C4-2B (cell line): Measurements from ENCODE around the gene SETX.
"Not testable (repeated sequence)": the region's sequence is repeated elsewhere in the genome, so short reads cannot be mapped to it uniquely, and the experiment has no call there.

Experiments used
- CTCF ChIP-seq: fragments of 450-650 bp; conservative IDR thresholded peaks from 2 replicates; pipeline ENCODE4 v1.5.1; 2017; ENCODE audit warnings: mild to moderate bottlenecking
- ZFX ChIP-seq: fragments of 450-650 bp; IDR thresholded peaks from 2 replicates; pipeline ENCODE4 v1.6.1; 2017

- TF ChIP-seq CTCF, ZFX: not testable (repeated sequence)
Observed at GRCh38 chr9:132269704-132270516, 84.9 kb downstream of the SETX start.
